GM21723 (cell line): ENCODE measurements around the gene AHR.
"Not testable (repeated sequence)": the region's sequence is repeated elsewhere in the genome, so short reads cannot be mapped to it uniquely, and the experiment has no call there.

ENCODE experiments used
- ATAC-seq: cut with Tn5 transposase; IDR thresholded peaks from one replicate; pipeline ENCODE4 v1.9.1; 2021; ENCODE audit warnings: mild to moderate bottlenecking, moderate library complexity; ENCODE audit not compliant: unreplicated experiment

AHR gene

DNA sequence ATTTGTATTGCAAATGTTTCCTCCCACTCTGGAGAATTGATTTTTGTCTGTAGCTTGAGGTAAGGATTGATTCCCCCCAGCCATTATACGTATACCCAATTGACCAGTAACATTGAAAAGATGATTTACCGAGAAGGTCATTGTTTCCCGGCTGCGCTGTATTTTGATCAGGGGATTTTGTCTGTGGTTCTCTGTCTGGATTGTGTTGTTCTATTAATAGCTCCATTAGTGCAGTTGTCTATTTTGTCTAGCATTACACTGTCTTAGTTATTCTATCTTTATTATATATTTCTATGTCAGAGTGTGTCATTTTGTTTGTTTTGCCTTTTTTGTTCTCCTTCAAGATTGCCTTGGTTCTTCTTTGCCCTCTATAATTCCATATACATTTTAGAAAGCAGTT lies 37.7 kb downstream of the AHR start:
- no peak for ATAC-seq

DNA sequence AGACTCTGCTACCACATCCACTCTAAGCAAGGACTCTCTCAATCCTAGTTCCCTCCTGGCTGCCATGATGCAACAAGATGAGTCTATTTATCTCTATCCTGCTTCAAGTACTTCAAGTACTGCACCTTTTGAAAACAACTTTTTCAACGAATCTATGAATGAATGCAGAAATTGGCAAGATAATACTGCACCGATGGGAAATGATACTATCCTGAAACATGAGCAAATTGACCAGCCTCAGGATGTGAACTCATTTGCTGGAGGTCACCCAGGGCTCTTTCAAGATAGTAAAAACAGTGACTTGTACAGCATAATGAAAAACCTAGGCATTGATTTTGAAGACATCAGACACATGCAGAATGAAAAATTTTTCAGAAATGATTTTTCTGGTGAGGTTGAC lies 40.7 kb downstream of the AHR start:
- no peak for ATAC-seq

GRCh38 chr7:17339952-17340351 lies 41.5 kb downstream of the AHR start:
- no peak for ATAC-seq

DNA sequence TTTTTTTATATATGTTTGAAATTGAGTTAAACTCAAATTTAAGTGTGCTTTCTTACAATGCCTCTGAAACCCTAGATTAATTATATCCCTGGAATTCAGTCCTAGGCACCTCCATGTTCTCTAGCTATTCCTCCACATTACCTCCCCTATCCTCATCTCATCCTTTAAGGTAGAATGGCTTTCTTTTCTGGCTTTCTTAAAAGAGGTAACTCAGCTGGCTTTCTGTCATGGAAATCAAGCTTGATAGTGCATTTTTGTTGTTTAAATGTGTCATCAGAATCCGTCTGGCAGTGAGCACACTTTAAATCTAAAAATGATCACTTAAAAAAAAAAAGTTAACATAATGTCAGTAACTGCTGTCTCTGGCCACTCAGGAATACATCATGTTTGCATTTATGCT lies 42.2 kb downstream of the AHR start:
- no peak for ATAC-seq

DNA sequence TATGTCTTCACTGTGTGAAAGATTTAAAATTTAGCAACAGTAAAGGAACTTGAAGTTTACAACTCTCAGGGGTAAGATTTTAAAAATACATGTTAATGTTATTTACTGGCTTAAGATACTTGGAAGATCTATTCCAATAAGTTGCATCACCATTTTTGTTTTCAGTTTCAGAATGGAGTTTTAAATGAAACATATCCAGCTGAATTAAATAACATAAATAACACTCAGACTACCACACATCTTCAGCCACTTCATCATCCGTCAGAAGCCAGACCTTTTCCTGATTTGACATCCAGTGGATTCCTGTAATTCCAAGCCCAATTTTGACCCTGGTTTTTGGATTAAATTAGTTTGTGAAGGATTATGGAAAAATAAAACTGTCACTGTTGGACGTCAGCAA lies 44.3 kb downstream of the AHR start:
- no peak for ATAC-seq

- no peak for ATAC-seq
These were observed 48.9 kb downstream of the AHR start for GRCh38 chr7:17347401-17347800.

DNA sequence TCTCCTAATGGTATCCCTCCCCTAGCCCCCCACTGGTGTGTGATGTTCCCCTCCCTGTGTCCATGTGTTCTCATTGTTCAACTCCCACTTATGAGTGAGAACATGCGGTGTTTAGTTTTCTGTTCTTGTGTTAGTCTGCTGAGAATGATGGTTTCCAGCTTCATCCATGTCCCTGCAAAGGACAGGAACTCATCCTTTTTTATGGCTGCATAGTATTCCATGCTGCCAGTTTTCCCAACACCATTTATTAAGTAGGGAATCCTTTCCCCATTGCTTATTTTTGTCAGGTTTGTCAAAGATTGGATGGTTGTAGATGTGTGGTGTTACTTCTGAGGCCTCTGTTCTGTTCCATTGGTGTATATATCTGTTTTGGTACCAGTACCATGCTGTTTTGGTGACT lies 50.5 kb downstream of the AHR start:
- ATAC-seq, result not testable (repeated sequence)

- ATAC-seq, result not testable (repeated sequence)
These were observed 51.9 kb downstream of the AHR start for GRCh38 chr7:17350321-17350720.

DNA sequence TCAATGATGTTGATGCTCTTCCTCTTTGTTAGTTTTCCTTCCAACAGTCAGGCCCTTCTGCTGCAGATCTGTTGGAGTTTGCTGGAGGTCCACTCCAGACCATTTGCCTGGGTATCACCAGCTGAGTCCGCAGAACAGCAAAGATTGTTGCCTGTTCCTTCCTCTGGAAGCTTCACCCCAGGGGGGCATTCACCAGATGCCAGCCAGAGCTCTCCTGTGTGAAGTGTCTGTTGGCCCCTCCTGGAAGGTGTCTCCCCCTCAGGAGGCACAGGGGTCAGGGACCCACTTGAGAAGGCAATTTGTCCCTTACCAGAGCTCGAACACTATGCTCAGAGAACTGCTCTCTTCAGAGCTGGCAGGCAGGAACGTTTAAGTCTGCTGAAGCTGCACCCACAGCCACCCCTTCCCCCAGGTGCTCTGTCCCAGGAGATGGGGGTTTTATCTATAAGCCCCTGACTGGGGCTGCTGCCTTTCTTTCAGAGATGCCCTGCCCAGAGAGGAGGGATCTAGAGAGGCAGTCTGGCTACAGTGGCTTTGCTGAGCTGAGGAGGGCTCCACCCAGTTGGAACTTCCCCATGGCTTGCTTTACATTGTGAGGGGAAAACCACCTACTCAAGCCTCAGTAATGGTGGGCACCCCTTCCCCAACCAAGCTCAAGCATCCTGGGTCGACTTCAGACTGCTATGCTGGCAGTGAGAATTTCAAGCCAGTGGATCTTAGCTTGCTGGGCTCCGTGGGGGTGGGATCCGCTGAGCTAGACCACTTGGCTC lies 55.4 kb downstream of the AHR start:
- ATAC-seq, result not testable (repeated sequence)

- ATAC-seq, result no peak
These were observed 56.0 kb downstream of the AHR start for GRCh38 chr7:17354473-17354872.

DNA sequence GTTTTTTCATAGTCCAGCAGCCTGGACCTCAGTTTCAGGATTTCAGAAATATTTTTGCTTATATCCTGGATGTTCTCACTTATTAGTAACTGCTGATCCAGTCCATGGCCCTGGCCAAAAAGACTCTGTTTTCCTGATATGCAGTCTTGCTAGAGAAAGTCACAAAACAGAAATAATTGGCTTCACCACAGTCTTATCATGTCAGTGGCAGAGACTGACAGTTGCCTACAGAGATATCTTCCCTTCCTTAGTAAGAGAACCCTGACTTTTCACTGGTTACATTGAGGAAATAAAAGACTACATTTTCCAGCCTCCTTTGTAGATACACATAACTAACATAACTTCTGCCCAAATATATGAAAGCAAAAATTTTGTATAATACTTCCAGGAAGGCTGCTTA lies 56.6 kb downstream of the AHR start:
- ATAC-seq, result no peak

DNA sequence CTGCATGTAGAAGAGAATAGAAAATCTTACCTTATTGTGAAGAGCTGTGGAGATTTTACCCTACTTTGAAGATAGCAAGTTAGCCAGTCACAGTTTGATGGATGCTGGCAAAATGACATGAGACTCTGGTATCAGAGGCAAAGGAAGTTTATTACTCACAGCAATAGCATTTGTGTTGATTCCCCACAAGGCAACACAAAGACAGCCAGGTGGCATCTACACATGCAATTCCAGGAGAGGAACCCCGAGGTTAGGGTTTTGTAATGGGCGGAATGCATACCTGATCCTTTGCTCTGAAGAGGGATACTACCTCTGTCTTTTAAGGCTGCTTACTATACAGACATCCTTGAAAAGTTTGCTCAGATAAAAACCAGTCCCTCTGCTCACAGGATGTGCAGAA lies 59.5 kb downstream of the AHR start:
- no peak for ATAC-seq

- ATAC-seq, result no peak
These were observed 61.2 kb downstream of the AHR start for GRCh38 chr7:17359610-17360009.

DNA sequence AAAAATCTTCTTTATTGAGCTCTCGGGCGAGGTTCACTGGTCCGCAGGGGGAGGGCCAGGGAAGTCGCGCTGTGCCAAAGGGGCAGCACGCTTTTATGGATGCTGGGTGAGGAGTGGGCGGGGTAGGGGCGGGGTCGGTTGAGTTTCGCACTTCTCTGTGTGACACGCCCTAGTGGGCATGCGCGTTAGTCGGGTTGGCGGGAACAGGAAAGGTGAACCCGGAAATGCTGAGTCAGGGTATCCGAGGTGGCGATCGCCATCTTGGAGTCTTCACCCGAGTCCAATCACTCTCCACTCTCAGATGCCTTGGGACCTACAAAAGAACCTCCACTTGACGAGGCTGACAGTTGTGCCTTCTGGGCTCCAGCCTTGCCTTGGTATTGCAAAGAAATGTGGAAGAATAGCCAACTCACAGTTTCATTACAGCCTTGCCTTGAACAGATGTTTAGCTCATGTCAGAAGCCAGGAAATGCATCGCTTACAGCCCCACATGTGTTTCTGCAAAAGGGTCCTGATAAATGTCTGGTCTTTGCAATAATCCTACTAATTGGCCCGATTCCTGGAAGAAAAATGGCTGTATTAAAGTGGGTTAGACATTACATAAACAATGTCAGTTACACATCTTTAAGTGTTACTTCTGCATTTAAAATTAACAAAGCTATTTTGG lies 64.1 kb downstream of the AHR start:
- ATAC-seq, result no peak

- no peak for ATAC-seq
These were observed 66.2 kb downstream of the AHR start for GRCh38 chr7:17364671-17365070.

- ATAC-seq, result no peak
These were observed 67.3 kb downstream of the AHR start for GRCh38 chr7:17365775-17366174.

GRCh38 chr7:17367502-17367901 lies 69.0 kb downstream of the AHR start:
- no peak for ATAC-seq

GRCh38 chr7:17368856-17369524 lies 70.5 kb downstream of the AHR start:
- ATAC-seq, result no peak

DNA sequence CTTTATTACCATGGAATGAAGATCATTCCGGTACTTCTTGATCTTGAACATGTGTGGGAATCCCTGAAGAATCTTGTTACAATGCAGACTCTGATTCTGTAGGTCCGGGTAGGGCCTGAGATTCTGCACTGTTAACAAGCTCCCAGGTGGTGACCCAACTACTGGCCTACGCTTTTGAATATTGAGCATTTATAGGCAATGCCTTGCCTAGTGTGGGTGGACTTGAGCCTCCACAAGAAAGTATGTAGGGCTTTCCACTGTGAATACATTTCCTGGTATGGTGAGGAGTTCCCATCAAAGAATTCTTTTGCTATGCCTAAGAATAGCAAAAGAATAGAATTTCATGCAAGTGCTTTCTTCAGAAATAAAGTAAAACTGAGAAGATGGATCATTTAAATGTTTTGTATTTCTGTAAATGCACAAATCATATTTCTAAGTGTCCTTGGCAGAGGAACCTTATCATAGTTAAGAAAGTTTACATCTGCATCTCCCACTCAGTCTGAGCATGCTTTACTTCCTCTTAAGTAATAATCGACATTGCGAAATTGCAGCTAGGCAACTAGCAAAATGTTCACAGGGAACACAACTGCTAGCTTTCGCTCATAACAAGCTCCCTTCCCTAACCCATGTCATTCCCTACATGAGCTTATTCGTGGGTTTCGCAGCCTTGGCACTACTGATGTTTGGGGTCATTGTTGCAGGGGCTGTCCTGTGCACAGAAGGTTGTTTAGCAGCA lies 71.4 kb downstream of the AHR start:
- ATAC-seq, result no peak

- ATAC-seq, result no peak
These were observed 72.6 kb downstream of the AHR start for GRCh38 chr7:17370901-17371585.
